Measurements from ENCODE around the gene SPATS1.

DNA sequence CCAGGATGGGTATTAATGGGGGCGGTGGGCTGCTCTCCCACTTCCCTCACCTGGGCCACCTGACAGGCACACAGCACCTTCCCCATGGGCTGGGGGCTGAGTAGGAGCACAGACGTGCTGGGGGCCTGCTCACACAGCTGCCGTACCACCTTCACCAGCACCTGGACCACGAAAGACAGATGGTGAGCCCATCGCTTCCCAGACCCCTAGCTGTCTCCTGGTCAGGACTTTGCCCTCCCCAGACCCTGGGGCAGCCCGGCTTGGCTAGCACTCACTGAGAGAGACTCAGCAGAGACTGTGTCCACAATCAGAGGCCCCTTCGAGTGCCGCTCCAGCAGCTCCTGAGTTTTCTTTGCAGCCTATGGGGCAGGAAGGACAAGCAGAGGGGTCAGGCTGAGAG lies 41.3 kb upstream of the SPATS1 start:
- TF ChIP-seq, protein P1, sequence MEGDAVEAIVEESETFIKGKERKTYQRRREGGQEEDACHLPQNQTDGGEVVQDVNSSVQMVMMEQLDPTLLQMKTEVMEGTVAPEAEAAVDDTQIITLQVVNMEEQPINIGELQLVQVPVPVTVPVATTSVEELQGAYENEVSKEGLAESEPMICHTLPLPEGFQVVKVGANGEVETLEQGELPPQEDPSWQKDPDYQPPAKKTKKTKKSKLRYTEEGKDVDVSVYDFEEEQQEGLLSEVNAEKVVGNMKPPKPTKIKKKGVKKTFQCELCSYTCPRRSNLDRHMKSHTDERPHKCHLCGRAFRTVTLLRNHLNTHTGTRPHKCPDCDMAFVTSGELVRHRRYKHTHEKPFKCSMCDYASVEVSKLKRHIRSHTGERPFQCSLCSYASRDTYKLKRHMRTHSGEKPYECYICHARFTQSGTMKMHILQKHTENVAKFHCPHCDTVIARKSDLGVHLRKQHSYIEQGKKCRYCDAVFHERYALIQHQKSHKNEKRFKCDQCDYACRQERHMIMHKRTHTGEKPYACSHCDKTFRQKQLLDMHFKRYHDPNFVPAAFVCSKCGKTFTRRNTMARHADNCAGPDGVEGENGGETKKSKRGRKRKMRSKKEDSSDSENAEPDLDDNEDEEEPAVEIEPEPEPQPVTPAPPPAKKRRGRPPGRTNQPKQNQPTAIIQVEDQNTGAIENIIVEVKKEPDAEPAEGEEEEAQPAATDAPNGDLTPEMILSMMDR (IDR thresholded peaks at IDR 0.05): no peak
- no peak for TF ChIP-seq POLR2AphosphoS5 (IDR thresholded peaks at IDR 0.05; ENCODE audit: low read depth, low read length)
- TF ChIP-seq, protein P2, sequence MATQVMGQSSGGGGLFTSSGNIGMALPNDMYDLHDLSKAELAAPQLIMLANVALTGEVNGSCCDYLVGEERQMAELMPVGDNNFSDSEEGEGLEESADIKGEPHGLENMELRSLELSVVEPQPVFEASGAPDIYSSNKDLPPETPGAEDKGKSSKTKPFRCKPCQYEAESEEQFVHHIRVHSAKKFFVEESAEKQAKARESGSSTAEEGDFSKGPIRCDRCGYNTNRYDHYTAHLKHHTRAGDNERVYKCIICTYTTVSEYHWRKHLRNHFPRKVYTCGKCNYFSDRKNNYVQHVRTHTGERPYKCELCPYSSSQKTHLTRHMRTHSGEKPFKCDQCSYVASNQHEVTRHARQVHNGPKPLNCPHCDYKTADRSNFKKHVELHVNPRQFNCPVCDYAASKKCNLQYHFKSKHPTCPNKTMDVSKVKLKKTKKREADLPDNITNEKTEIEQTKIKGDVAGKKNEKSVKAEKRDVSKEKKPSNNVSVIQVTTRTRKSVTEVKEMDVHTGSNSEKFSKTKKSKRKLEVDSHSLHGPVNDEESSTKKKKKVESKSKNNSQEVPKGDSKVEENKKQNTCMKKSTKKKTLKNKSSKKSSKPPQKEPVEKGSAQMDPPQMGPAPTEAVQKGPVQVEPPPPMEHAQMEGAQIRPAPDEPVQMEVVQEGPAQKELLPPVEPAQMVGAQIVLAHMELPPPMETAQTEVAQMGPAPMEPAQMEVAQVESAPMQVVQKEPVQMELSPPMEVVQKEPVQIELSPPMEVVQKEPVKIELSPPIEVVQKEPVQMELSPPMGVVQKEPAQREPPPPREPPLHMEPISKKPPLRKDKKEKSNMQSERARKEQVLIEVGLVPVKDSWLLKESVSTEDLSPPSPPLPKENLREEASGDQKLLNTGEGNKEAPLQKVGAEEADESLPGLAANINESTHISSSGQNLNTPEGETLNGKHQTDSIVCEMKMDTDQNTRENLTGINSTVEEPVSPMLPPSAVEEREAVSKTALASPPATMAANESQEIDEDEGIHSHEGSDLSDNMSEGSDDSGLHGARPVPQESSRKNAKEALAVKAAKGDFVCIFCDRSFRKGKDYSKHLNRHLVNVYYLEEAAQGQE (IDR thresholded peaks at IDR 0.05; ENCODE audit: insufficient read depth in 1 of 2, low read depth in 2 of 2, low read length in 1 of 2): no peak
- no peak for TF ChIP-seq TCF7L2 (IDR thresholded peaks at IDR 0.05; ENCODE audit: low read depth, low read length)
- no peak for TF ChIP-seq SIN3A (IDR thresholded peaks at IDR 0.05; ENCODE audit: borderline replicate concordance, insufficient read depth, low read depth, low read length)

Measured in Panc1 (cell line).